CD4-positive, alpha-beta T cell treated with Interleukin-4 for 1 hour (primary cell): ENCODE measurements around the gene SLC38A5.
A peak's percentile ranks its signal among the peaks of the same experiment; 100 is the strongest.
"Not testable (repeated sequence)": the region's sequence is repeated elsewhere in the genome, so short reads cannot be mapped to it uniquely, and the experiment has no call there.

Experiments used
- DNase-seq, 2 donors: peaks; one replicate each; pipeline ENCODE4 v3.0.0-alpha.2; 2020 to 2022

The SLC38A5 gene

GRCh38 chrX:48467281-48467761, 2.7 kb downstream of the SLC38A5 start:
- no peak for DNase-seq

- peak in 1 of 2 donors; percentile 5 for DNase-seq
These were observed 3.4 kb downstream of the SLC38A5 start for GRCh38 chrX:48466696-48467095.

GRCh38 chrX:48465336-48465933, 4.6 kb downstream of the SLC38A5 start:
- DNase-seq = no peak

GRCh38 chrX:48461830-48462229, 8.2 kb downstream of the SLC38A5 start:
- DNase-seq = no peak

- no peak for DNase-seq
These were observed 9.5 kb downstream of the SLC38A5 start for GRCh38 chrX:48460606-48461005.

GRCh38 chrX:48460031-48460430, 10.0 kb downstream of the SLC38A5 start:
- DNase-seq = no peak

- DNase-seq = no peak
These were observed 10.6 kb downstream of the SLC38A5 start for GRCh38 chrX:48459483-48459882.

GRCh38 chrX:48458711-48459110, 11.3 kb downstream of the SLC38A5 start:
- no peak for DNase-seq

GRCh38 chrX:48456628-48457331, 13.3 kb downstream of the SLC38A5 start:
- no peak for DNase-seq

- no peak for DNase-seq
These were observed 18.4 kb downstream of the SLC38A5 start for GRCh38 chrX:48451708-48452107.

- DNase-seq = no peak
These were observed 20.0 kb downstream of the SLC38A5 start for GRCh38 chrX:48450076-48450475.

GRCh38 chrX:48447201-48447600, 22.9 kb downstream of the SLC38A5 start:
- not testable (repeated sequence) for DNase-seq

GRCh38 chrX:48433713-48434112, 36.3 kb downstream of the SLC38A5 start:
- peak in 1 of 2 donors; percentile 9 for DNase-seq

- not testable (repeated sequence) for DNase-seq
These were observed 39.9 kb downstream of the SLC38A5 start for GRCh38 chrX:48430166-48430565.

GRCh38 chrX:48429606-48430005, 40.5 kb downstream of the SLC38A5 start:
- DNase-seq = not testable (repeated sequence)

- DNase-seq = not testable (repeated sequence)
These were observed 42.9 kb downstream of the SLC38A5 start for GRCh38 chrX:48427027-48427716.

- not testable (repeated sequence) for DNase-seq
These were observed 58.2 kb downstream of the SLC38A5 start, which contains the start of gene SSX4B for GRCh38 chrX:48411860-48412259. SSX4B (minus strand) TSS chrX:48411960; CDS start chrX:48411372, 588 bp downstream.
